ENCODE data around the gene NUDT16L1. TPM values are rescaled to one million over a fixed set of nuclear protein-coding genes. Genes with fewer than 3 reads are reported as not detected.
A peak's percentile ranks its signal among the peaks of the same experiment; 100 is the strongest.

NUDT16L1 gene
- total and polyA plus RNA-seq, 2 of the 13 experiments (the other 11 are each of a cell fraction or from before 2014, with no cell fraction given) = 28.0 to 40.5 TPM

DNA sequence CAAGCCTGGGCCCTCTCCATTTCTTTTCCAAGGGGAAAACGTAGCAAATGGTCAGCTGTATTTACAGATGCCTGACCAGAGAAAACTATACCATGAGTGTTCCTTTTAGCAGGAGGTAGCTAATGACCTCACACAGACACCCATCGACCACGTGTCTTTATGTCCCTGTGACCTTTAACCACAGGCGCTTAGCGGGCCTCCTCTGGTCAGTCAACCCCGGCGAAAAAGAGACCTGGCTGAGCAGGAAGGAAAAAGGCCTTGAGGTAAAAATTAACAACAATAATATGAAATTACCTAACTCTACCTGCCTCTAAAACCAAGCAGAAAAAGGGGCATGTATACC is 9.1 kb downstream of the NUDT16L1 start (continued):
- no peak for TF ChIP-seq HMG20A (CRISPR knock-in tag; IDR thresholded peaks at IDR 0.05; ENCODE audit: borderline replicate concordance)
- TF ChIP-seq KMT2A (CRISPR knock-in tag; IDR thresholded peaks at IDR 0.05) = 0 out of 2 replicates have a peak, but pooled peaks have one; percentile 22
- TF ChIP-seq JDP2 (CRISPR knock-in tag; IDR thresholded peaks at IDR 0.05; ENCODE audit: borderline replicate concordance) = no peak
- TF ChIP-seq, protein P1, sequence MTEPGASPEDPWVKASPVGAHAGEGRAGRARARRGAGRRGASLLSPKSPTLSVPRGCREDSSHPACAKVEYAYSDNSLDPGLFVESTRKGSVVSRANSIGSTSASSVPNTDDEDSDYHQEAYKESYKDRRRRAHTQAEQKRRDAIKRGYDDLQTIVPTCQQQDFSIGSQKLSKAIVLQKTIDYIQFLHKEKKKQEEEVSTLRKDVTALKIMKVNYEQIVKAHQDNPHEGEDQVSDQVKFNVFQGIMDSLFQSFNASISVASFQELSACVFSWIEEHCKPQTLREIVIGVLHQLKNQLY (CRISPR knock-in tag; IDR thresholded peaks at IDR 0.05) = peak; percentile 92
- TF ChIP-seq MYC (CRISPR knock-in tag; IDR thresholded peaks at IDR 0.05; ENCODE audit: borderline replicate concordance) = peak; percentile 52
- no peak for TF ChIP-seq ZNF30 (CRISPR knock-in tag; IDR thresholded peaks at IDR 0.05)
- no peak for TF ChIP-seq SP5 (CRISPR knock-in tag; IDR thresholded peaks at IDR 0.05; ENCODE audit: borderline replicate concordance, low read depth)
- no peak for TF ChIP-seq NFE2 (CRISPR knock-in tag; IDR thresholded peaks at IDR 0.05)
- peak; percentile 51; the same call in 1 of the 2 replicates for TF ChIP-seq MED1 (CRISPR knock-in tag; IDR thresholded peaks at IDR 0.05)
- TF ChIP-seq ZNF484 (CRISPR knock-in tag; IDR thresholded peaks at IDR 0.05; ENCODE audit: borderline replicate concordance, low read depth) = no peak
- TF ChIP-seq ZNF510 (CRISPR knock-in tag; IDR thresholded peaks at IDR 0.05; ENCODE audit: low read depth) = no peak
- no peak for TF ChIP-seq SRSF4 (IDR thresholded peaks at IDR 0.05; ENCODE audit: low read depth, low read length, poor library complexity, severe bottlenecking)
- TF ChIP-seq, protein P2, sequence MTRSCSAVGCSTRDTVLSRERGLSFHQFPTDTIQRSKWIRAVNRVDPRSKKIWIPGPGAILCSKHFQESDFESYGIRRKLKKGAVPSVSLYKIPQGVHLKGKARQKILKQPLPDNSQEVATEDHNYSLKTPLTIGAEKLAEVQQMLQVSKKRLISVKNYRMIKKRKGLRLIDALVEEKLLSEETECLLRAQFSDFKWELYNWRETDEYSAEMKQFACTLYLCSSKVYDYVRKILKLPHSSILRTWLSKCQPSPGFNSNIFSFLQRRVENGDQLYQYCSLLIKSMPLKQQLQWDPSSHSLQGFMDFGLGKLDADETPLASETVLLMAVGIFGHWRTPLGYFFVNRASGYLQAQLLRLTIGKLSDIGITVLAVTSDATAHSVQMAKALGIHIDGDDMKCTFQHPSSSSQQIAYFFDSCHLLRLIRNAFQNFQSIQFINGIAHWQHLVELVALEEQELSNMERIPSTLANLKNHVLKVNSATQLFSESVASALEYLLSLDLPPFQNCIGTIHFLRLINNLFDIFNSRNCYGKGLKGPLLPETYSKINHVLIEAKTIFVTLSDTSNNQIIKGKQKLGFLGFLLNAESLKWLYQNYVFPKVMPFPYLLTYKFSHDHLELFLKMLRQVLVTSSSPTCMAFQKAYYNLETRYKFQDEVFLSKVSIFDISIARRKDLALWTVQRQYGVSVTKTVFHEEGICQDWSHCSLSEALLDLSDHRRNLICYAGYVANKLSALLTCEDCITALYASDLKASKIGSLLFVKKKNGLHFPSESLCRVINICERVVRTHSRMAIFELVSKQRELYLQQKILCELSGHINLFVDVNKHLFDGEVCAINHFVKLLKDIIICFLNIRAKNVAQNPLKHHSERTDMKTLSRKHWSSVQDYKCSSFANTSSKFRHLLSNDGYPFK (CRISPR knock-in tag; IDR thresholded peaks at IDR 0.05; ENCODE audit: borderline replicate concordance) = no peak
- no peak for TF ChIP-seq THRA (CRISPR knock-in tag; IDR thresholded peaks at IDR 0.05; ENCODE audit: borderline replicate concordance)
- TF ChIP-seq RARA (CRISPR knock-in tag; IDR thresholded peaks at IDR 0.05) = peak; percentile 51; the same call in 1 of the 2 replicates
- peak; percentile 58; the same call in 1 of the 2 replicates for TF ChIP-seq ZNF317 (CRISPR knock-in tag; IDR thresholded peaks at IDR 0.05)
- no peak for TF ChIP-seq CCDC6 (CRISPR knock-in tag; IDR thresholded peaks at IDR 0.05)
- TF ChIP-seq, protein P3, sequence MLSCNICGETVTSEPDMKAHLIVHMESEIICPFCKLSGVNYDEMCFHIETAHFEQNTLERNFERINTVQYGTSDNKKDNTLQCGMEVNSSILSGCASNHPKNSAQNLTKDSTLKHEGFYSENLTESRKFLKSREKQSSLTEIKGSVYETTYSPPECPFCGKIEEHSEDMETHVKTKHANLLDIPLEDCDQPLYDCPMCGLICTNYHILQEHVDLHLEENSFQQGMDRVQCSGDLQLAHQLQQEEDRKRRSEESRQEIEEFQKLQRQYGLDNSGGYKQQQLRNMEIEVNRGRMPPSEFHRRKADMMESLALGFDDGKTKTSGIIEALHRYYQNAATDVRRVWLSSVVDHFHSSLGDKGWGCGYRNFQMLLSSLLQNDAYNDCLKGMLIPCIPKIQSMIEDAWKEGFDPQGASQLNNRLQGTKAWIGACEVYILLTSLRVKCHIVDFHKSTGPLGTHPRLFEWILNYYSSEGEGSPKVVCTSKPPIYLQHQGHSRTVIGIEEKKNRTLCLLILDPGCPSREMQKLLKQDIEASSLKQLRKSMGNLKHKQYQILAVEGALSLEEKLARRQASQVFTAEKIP (CRISPR knock-in tag; IDR thresholded peaks at IDR 0.05; ENCODE audit: borderline replicate concordance) = no peak
- TF ChIP-seq NR2C2 (CRISPR knock-in tag; IDR thresholded peaks at IDR 0.05; ENCODE audit: borderline replicate concordance) = peak; percentile 85
- no peak for TF ChIP-seq ISL2 (CRISPR knock-in tag; IDR thresholded peaks at IDR 0.05)
- TF ChIP-seq, protein P4, sequence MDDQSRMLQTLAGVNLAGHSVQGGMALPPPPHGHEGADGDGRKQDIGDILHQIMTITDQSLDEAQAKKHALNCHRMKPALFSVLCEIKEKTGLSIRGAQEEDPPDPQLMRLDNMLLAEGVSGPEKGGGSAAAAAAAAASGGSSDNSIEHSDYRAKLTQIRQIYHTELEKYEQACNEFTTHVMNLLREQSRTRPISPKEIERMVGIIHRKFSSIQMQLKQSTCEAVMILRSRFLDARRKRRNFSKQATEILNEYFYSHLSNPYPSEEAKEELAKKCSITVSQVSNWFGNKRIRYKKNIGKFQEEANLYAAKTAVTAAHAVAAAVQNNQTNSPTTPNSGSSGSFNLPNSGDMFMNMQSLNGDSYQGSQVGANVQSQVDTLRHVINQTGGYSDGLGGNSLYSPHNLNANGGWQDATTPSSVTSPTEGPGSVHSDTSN (CRISPR knock-in tag; IDR thresholded peaks at IDR 0.05; ENCODE audit: borderline replicate concordance) = no peak
- no peak for TF ChIP-seq FOSL2 (CRISPR knock-in tag; IDR thresholded peaks at IDR 0.05)
- TF ChIP-seq FOXJ3 (CRISPR knock-in tag; IDR thresholded peaks at IDR 0.05; ENCODE audit: borderline replicate concordance) = no peak

Measured in HepG2 (cell line).